PC-9 (cell line): ENCODE results near the gene AMY2A. TPM values are rescaled to one million over a fixed set of nuclear protein-coding genes. Genes with fewer than 3 reads are reported as not detected.
"Not testable (repeated sequence)": the region's sequence is repeated elsewhere in the genome, so short reads cannot be mapped to it uniquely, and the experiment has no call there.

Source experiments
- BruUV-seq: library from RNA; stranded (reverse); fragments of 400-500 nt; replicated peaks from 2 replicates; lab custom pipeline; 2021; lab: Mats Ljungman, UMichigan
- CTCF ChIA-PET: fragments of 300-600 bp; sonication (Branson Sonifier 250); formaldehyde crosslinking; loops from one replicate; lab custom pipeline; 2022; ENCODE audit warnings: antibody characterized with exemption; lab: Charles Lee
- POLR2A ChIA-PET: fragments of 300-600 bp; sonication (Branson Sonifier 250); formaldehyde crosslinking; loops from one replicate; lab custom pipeline; 2022; ENCODE audit warnings: antibody characterized with exemption; ENCODE audit not compliant: unreplicated experiment; lab: Charles Lee
- DNase-seq, 2 experiments: peaks; one replicate each; pipeline versions ENCODE4 v3.0.0 to v3.0.0-alpha.2; 2015 to 2022; ENCODE audit warnings: mixed read lengths in 1 of 2
- H2AFZ ChIP-seq: fragments of 200-600 bp; sonication (generic); 2 replicates; pipeline ENCODE4 v1.8.1; 2017; ENCODE audit warnings: antibody characterized with exemption
- H3F3A ChIP-seq: fragments of 200-600 bp; sonication (generic); 2 replicates; pipeline ENCODE4 v1.8.1; 2017; ENCODE audit warnings: antibody characterized with exemption, mild to moderate bottlenecking, low read depth; ENCODE audit not compliant: insufficient read depth
- H3K27ac ChIP-seq: fragments of 200-600 bp; sonication (generic); 2 replicates; pipeline ENCODE4 v1.6.1; 2016; ENCODE audit warnings: mixed run types
- H3K27me3 ChIP-seq: fragments of 200-600 bp; sonication (generic); 2 replicates; pipeline ENCODE4 v1.6.1; 2016; ENCODE audit warnings: low read depth, mixed run types; ENCODE audit not compliant: insufficient read depth
- H3K36me3 ChIP-seq: fragments of 200-600 bp; sonication (generic); 2 replicates; pipeline ENCODE4 v1.6.1; 2016; ENCODE audit warnings: low read depth, mixed run types
- H3K4me1 ChIP-seq: fragments of 200-600 bp; sonication (generic); replicated peaks from 2 replicates; pipeline ENCODE4 v1.6.1; 2016; ENCODE audit warnings: mixed run types; ENCODE audit not compliant: insufficient read depth
- H3K4me2 ChIP-seq: fragments of 200-600 bp; sonication (generic); 2 replicates; pipeline ENCODE4 v1.6.1; 2017; ENCODE audit warnings: mixed run types
- H3K4me3 ChIP-seq: fragments of 200-600 bp; sonication (generic); 2 replicates; pipeline ENCODE4 v1.6.1; 2016; ENCODE audit warnings: mixed run types
- H3K79me2 ChIP-seq: fragments of 200-600 bp; sonication (generic); 2 replicates; pipeline ENCODE4 v1.6.1; 2017; ENCODE audit warnings: low read depth, mixed run types
- H3K9me2 ChIP-seq: fragments of 200-600 bp; sonication (generic); 2 replicates; pipeline ENCODE4 v1.8.1; 2017; ENCODE audit warnings: mild to moderate bottlenecking; ENCODE audit not compliant: insufficient read depth
- H3K9me3 ChIP-seq: fragments of 200-600 bp; sonication (generic); 2 replicates; pipeline ENCODE4 v1.8.1; 2016; ENCODE audit warnings: low read depth; ENCODE audit not compliant: insufficient read depth
- H4K20me1 ChIP-seq: fragments of 200-600 bp; sonication (generic); 2 replicates; pipeline ENCODE4 v1.8.1; 2017; ENCODE audit not compliant: insufficient read depth
- EZH2 ChIP-seq: fragments of 200-600 bp; sonication (generic); IDR thresholded peaks from 2 replicates; pipeline ENCODE4 v1.8.0; 2017; ENCODE audit warnings: antibody characterized with exemption, low read depth
- intact Hi-C: fragments of 100-400 bp; cut with micrococcal nuclease; formaldehyde crosslinking; loops from one replicate; pipeline ENCODE4 v1.10.0; 2022; ENCODE audit not compliant: unreplicated experiment
- total RNA-seq: library from RNA; stranded (reverse); gene quantifications from 2 replicates; pipeline ENCODE4 v1.2.3, GENCODE V29; 2021
- TF ChIP-seq, protein P1 (sequence below): fragments of 200-600 bp; sonication (generic); conservative IDR thresholded peaks from 2 replicates; pipeline ENCODE4 v1.6.1; 2017; ENCODE audit warnings: mixed run types, antibody characterized with exemption, mild to moderate bottlenecking, moderate library complexity

The AMY2A gene
- total RNA-seq, 1 experiment from 2014 or later, result not detected

DNA sequence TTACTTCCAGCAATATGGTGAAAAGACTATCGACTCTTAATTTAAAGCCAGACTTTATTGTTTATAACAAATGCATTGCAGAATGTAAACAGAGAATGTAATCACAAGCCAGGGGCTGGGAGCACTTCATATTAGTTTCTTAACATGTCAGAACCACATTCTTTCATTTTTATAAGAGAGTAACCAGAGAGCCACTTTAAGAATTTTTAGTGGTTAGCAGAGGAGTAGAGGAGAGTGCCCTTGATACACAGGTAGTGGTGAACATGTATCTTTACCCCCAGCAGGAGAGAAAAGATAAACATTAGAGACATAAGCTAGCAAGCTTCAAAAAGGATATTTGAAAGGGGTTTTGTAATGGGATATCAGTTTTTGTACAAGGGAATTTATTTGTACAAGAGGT, 34.8 kb upstream of the AMY2A start:
- Histone ChIP-seq H4K20me1 (no peaks in the 10 kb centered on the region), H3K9me3 (no peaks in the 10 kb centered on the region), H3K4me3 (no peak overlapping the region), H3K79me2 (no peaks in the 10 kb centered on the region), H2AFZ (no peak overlapping the region), H3K4me1 (no peaks in the 10 kb centered on the region), H3K27ac (no peak overlapping the region), H3K36me3 (no peaks in the 10 kb centered on the region), H3K9me2 (no peaks in the 10 kb centered on the region), H3K4me2 (no peak overlapping the region), H3K27me3 (no peaks in the 10 kb centered on the region), H3F3A (no peaks in the 10 kb centered on the region)
- no peak for DNase-seq
- ChIA-PET POLR2A (no interaction called here), CTCF (no interaction called here)
- no TSS peak for BruUV-seq
- intact Hi-C loops, result no loop called here
- TF ChIP-seq, protein P1, sequence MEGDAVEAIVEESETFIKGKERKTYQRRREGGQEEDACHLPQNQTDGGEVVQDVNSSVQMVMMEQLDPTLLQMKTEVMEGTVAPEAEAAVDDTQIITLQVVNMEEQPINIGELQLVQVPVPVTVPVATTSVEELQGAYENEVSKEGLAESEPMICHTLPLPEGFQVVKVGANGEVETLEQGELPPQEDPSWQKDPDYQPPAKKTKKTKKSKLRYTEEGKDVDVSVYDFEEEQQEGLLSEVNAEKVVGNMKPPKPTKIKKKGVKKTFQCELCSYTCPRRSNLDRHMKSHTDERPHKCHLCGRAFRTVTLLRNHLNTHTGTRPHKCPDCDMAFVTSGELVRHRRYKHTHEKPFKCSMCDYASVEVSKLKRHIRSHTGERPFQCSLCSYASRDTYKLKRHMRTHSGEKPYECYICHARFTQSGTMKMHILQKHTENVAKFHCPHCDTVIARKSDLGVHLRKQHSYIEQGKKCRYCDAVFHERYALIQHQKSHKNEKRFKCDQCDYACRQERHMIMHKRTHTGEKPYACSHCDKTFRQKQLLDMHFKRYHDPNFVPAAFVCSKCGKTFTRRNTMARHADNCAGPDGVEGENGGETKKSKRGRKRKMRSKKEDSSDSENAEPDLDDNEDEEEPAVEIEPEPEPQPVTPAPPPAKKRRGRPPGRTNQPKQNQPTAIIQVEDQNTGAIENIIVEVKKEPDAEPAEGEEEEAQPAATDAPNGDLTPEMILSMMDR, result no peak
- TF ChIP-seq EZH2, result no peak

- Histone ChIP-seq H3K4me2 (no peak overlapping the region), H2AFZ (no peak overlapping the region), H3K4me1 (no peaks in the 10 kb centered on the region), H3F3A (no peaks in the 10 kb centered on the region), H3K27me3 (no peaks in the 10 kb centered on the region), H3K27ac (no peak overlapping the region), H3K79me2 (no peaks in the 10 kb centered on the region), H3K9me2 (no peaks in the 10 kb centered on the region), H3K9me3 (no peaks in the 10 kb centered on the region), H3K36me3 (no peaks in the 10 kb centered on the region), H3K4me3 (no peak overlapping the region), H4K20me1 (no peaks in the 10 kb centered on the region)
- TF ChIP-seq, protein P1, result no peak
- TF ChIP-seq EZH2, result no peak
- intact Hi-C loops, result no loop called here
- no peak for DNase-seq
- ChIA-PET POLR2A (no interaction called here), CTCF (no interaction called here)
- BruUV-seq, result no TSS peak
These were observed 33.3 kb upstream of the AMY2A start for GRCh38 chr1:103583887-103584286.

GRCh38 chr1:103584537-103584936, 32.7 kb upstream of the AMY2A start:
- TF ChIP-seq, protein P1, result no peak
- TF ChIP-seq EZH2, result no peak
- no peaks in the 10 kb centered on the region for H3K9me2 ChIP-seq
- CTCF ChIA-PET, result no interaction called here
- no TSS peak for BruUV-seq
- DNase-seq, result no peak
- no peaks in the 10 kb centered on the region for H3K9me3 ChIP-seq
- no peaks in the 10 kb centered on the region for H3K27me3 ChIP-seq
- H3F3A ChIP-seq, result no peaks in the 10 kb centered on the region
- H2AFZ ChIP-seq, result no peak overlapping the region
- H3K27ac ChIP-seq, result no peak overlapping the region
- no peak overlapping the region for H3K4me3 ChIP-seq
- no peaks in the 10 kb centered on the region for H3K36me3 ChIP-seq
- POLR2A ChIA-PET, result no interaction called here
- H4K20me1 ChIP-seq, result no peaks in the 10 kb centered on the region
- H3K79me2 ChIP-seq, result no peaks in the 10 kb centered on the region
- no peak overlapping the region for H3K4me2 ChIP-seq
- intact Hi-C loops, result no loop called here
- H3K4me1 ChIP-seq, result no peaks in the 10 kb centered on the region

DNA sequence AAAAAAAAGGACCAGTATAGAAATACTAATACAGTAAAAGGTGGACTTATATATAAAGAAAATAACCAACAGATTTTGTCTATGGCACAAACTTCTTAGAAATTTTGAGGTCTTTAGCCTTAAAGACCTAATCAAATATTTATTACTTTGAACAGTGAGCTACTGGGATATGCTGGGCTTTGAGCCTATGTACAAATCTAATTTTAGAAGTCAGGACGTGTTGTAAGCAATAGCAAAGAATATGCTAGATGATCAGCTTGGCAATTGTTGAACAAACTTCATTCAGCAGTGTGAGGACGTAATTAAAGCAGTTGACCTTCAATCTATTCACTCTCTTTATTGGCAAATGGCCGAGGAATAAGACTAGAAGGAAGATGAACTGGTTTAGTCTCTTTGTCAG, 14.5 kb upstream of the AMY2A start:
- DNase-seq, H3K36me3 ChIP-seq, H3K27me3 ChIP-seq, POLR2A ChIA-PET, H3K4me1 ChIP-seq, H3K79me2 ChIP-seq, H3K4me2 ChIP-seq, H3K4me3 ChIP-seq, H3K27ac ChIP-seq, CTCF ChIA-PET, H3K9me2 ChIP-seq, H4K20me1 ChIP-seq, H3F3A ChIP-seq, H2AFZ ChIP-seq, BruUV-seq, H3K9me3 ChIP-seq, intact Hi-C loops: not testable (repeated sequence)
